ENCODE results near the gene AP1M1.

DNA sequence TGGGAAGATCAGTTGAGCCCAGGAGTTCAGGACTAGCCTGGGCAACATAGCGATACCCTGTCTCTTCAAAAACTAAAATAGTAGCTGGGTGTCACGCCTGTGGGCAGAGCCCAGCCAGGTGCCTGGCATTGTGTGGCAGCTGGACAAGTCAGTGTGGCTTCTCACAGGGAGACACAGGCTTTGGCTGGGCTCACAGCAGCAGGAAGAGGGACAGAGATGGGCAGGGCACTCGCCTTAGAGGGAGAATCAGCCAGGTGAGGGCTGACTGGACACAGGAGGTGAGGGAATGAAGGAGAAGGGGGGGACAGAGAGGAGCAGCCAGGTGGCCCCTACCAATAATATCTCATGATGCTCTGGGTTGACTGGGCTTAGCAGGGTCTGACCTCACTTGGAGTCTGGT lies 9.2 kb upstream of the AP1M1 start:
- TF ChIP-seq, protein P1, sequence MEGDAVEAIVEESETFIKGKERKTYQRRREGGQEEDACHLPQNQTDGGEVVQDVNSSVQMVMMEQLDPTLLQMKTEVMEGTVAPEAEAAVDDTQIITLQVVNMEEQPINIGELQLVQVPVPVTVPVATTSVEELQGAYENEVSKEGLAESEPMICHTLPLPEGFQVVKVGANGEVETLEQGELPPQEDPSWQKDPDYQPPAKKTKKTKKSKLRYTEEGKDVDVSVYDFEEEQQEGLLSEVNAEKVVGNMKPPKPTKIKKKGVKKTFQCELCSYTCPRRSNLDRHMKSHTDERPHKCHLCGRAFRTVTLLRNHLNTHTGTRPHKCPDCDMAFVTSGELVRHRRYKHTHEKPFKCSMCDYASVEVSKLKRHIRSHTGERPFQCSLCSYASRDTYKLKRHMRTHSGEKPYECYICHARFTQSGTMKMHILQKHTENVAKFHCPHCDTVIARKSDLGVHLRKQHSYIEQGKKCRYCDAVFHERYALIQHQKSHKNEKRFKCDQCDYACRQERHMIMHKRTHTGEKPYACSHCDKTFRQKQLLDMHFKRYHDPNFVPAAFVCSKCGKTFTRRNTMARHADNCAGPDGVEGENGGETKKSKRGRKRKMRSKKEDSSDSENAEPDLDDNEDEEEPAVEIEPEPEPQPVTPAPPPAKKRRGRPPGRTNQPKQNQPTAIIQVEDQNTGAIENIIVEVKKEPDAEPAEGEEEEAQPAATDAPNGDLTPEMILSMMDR (conservative IDR thresholded peaks at IDR 0.05; ENCODE audit: low read depth, low read length), result no peak
- TF ChIP-seq MXI1 (IDR thresholded peaks at IDR 0.05; ENCODE audit: borderline replicate concordance, low read depth, low read length), result no peak
- no peak for TF ChIP-seq FOS (IDR thresholded peaks at IDR 0.05; ENCODE audit: low read depth, low read length)
- TF ChIP-seq POLR2A (IDR thresholded peaks at IDR 0.05; ENCODE audit: low read depth, low read length), result no peak
- TF ChIP-seq RCOR1 (IDR thresholded peaks at IDR 0.05; ENCODE audit: insufficient replicate concordance, low read length), result no peak
- no peak for TF ChIP-seq CEBPB (IDR thresholded peaks at IDR 0.05; ENCODE audit: low read depth, low read length)
- TF ChIP-seq BHLHE40 (IDR thresholded peaks at IDR 0.05; ENCODE audit: low read depth, low read length), result no peak
- TF ChIP-seq MAFK (IDR thresholded peaks at IDR 0.05; ENCODE audit: low read depth, low read length), result no peak
- TF ChIP-seq, protein P2, sequence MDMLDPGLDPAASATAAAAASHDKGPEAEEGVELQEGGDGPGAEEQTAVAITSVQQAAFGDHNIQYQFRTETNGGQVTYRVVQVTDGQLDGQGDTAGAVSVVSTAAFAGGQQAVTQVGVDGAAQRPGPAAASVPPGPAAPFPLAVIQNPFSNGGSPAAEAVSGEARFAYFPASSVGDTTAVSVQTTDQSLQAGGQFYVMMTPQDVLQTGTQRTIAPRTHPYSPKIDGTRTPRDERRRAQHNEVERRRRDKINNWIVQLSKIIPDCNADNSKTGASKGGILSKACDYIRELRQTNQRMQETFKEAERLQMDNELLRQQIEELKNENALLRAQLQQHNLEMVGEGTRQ (IDR thresholded peaks at IDR 0.05; ENCODE audit: low read depth, low read length), result no peak

Measured in IMR-90 (cell line).